ENCODE results near the gene CALHM4. TPM values are rescaled to one million over a fixed set of nuclear protein-coding genes. Genes with fewer than 3 reads are reported as not detected.

Gene CALHM4
- total and polyA plus RNA-seq, 2 of the 8 experiments (the other 6 are each of a cell fraction or from before 2014, with no cell fraction given), result not detected

- H2BK12ac ChIP-seq (ENCODE audit: low read depth, low read length), result no peak within 1 kb of the TSS
- no peak within 1 kb of the TSS for H2AFZ ChIP-seq (ENCODE audit: low read length)
- H4K91ac ChIP-seq (replicated peaks; ENCODE audit: insufficient read length, low read length), result no peak within 1 kb of the TSS
- peaks cover 0 to 3% (median 0%) of the 10 kb centered on the region in 4 experiments; a peak in 1 of 7 replicates for H3K4me1 ChIP-seq (replicated peaks in 1 of 4; ENCODE audit: control insufficient read depth in 3 of 4, insufficient read depth in 4 of 4, low read length in 3 of 4)
- FAIRE-seq (no peak), DNase-seq (ENCODE audit: low read depth in 1 of 2, low spot score in 2 of 2) (no peak)
- H3K23me2 ChIP-seq (ENCODE audit: low read depth, low read length), result no peaks in the 10 kb centered on the region
- H3K79me1 ChIP-seq (ENCODE audit: low read depth, low read length), result no peaks in the 10 kb centered on the region
- CTCF ChIA-PET (ENCODE audit: partially characterized antibody), result interaction anchor here (1.0 to 4.7 kb wide), 4 partner anchors 10 to 278 kb away, joined by 3 to 21 read pairs (median 4); no protein-coding TSS in a partner anchor
- H3K56ac ChIP-seq (replicated peaks; ENCODE audit: insufficient read length, low read depth, low read length), result no peak within 1 kb of the TSS
- H4K8ac ChIP-seq (ENCODE audit: extremely low read depth, insufficient read depth, low read length), result no peak within 1 kb of the TSS
- no peaks in the 10 kb centered on the region for H3K27me3 ChIP-seq (replicated peaks in 1 of 4; ENCODE audit: control insufficient read depth in 3 of 4, extremely low read depth in 1 of 4, insufficient read depth in 3 of 4, low read length in 3 of 4)
- H3K14ac ChIP-seq (ENCODE audit: insufficient read length), result no peak within 1 kb of the TSS
- no peak for TF ChIP-seq HDAC2 (IDR thresholded peaks at IDR 0.05; ENCODE audit: borderline replicate concordance in 1 of 2, low read depth in 2 of 2, low read length in 2 of 2)
- TF ChIP-seq CHD2 (IDR thresholded peaks at IDR 0.05; ENCODE audit: low read length), result no peak
- TF ChIP-seq BRCA1 (IDR thresholded peaks at IDR 0.05; ENCODE audit: low read depth, low read length), result no peak
- TF ChIP-seq NANOG (IDR thresholded peaks at IDR 0.05; ENCODE audit: insufficient read depth, low read depth, low read length, poor library complexity, severe bottlenecking), result no peak
- no peak for TF ChIP-seq EGR1 (IDR thresholded peaks at IDR 0.05; ENCODE audit: borderline replicate concordance, low read depth, low read length)
- TF ChIP-seq TCF12 (IDR thresholded peaks at IDR 0.05; ENCODE audit: low read depth, low read length), result no peak
- TF ChIP-seq GABPA (IDR thresholded peaks at IDR 0.05; ENCODE audit: borderline replicate concordance, insufficient read depth, low read length), result no peak
- no peak for TF ChIP-seq ATF2 (IDR thresholded peaks at IDR 0.05; ENCODE audit: low read length)
- TF ChIP-seq EP300 (IDR thresholded peaks at IDR 0.05; ENCODE audit: borderline replicate concordance in 1 of 2, low read depth in 2 of 2, low read length in 2 of 2), result no peak
- no peaks in the 10 kb centered on the region for H3K9me3 ChIP-seq (ENCODE audit: insufficient read depth in 2 of 2, low read depth in 1 of 2, low read length in 1 of 2)
- no peak within 1 kb of the TSS for H3K4ac ChIP-seq (replicated peaks; ENCODE audit: insufficient read length, low read depth, low read length)
- POLR2A ChIA-PET (ENCODE audit: partially characterized antibody), result no interaction called here
- no peaks in the 10 kb centered on the region for H3K79me2 ChIP-seq (ENCODE audit: control insufficient read depth in 1 of 2, insufficient read depth in 2 of 2, low read length in 2 of 2)
- no peak within 1 kb of the TSS for H2AK5ac ChIP-seq (ENCODE audit: low read depth, low read length)
- no peak within 1 kb of the TSS for H2BK20ac ChIP-seq (ENCODE audit: low read length)
- no peaks in the 10 kb centered on the region for H4K20me1 ChIP-seq (replicated peaks in 1 of 2; ENCODE audit: control insufficient read depth in 1 of 2, insufficient read depth in 2 of 2, low read length in 2 of 2)
- H4K5ac ChIP-seq (ENCODE audit: insufficient read length, low read depth, low read length), result no peak within 1 kb of the TSS
- no peak within 1 kb of the TSS for H2BK5ac ChIP-seq (ENCODE audit: low read depth, low read length)
- no peak within 1 kb of the TSS for H2BK120ac ChIP-seq (replicated peaks; ENCODE audit: low read depth, low read length)
- no peak within 1 kb of the TSS for H3K23ac ChIP-seq (ENCODE audit: insufficient read length)
- no peak within 1 kb of the TSS for H3K9ac ChIP-seq (replicated peaks in 1 of 4; ENCODE audit: extremely low read depth in 1 of 4, low read depth in 3 of 4, low read length in 3 of 4)
- H2BK15ac ChIP-seq (ENCODE audit: low read length), result no peak within 1 kb of the TSS
- H3K36me3 ChIP-seq (ENCODE audit: control insufficient read depth in 2 of 4, insufficient read depth in 4 of 4, low read length in 3 of 4), result no peaks in the 10 kb centered on the region
- H3K18ac ChIP-seq (ENCODE audit: extremely low read depth, low read length), result no peak within 1 kb of the TSS
- H3K27ac ChIP-seq (ENCODE audit: low read depth, low read length), result no peak within 1 kb of the TSS
- WGBS, 2 experiments (ENCODE audit: extremely low coverage in 1 of 2, insufficient coverage in 1 of 2, insufficient read length in 1 of 2, insufficient replicate concordance in 2 of 2, low coverage in 1 of 2, low lambda C conversion rate in 2 of 2, missing lambda C conversion rate in 1 of 2), result 89% methylated on average over 4 of the region's 4 CpGs; no CpG with 5 or more reads in 1 of the 2 experiments
- no peak within 1 kb of the TSS for H3K4me3 ChIP-seq (ENCODE audit: extremely low read depth in 1 of 4, insufficient read depth in 2 of 4, low read depth in 3 of 4, low read length in 4 of 4)
- H3K4me2 ChIP-seq (ENCODE audit: insufficient read depth in 1 of 2, low read depth in 2 of 2, low read length in 2 of 2), result no peak within 1 kb of the TSS
These were observed 7.9 kb upstream of the CALHM4 start, which contains the start of gene TRAPPC3L for GRCh38 chr6:116545651-116546050. TRAPPC3L (minus strand) TSS chr6:116545684; CDS start chr6:116545514, 170 bp downstream.
